GM12878 (cell line): Measurements from ENCODE around the gene PRRX2. TPM values are rescaled to one million over a fixed set of nuclear protein-coding genes. Genes with fewer than 3 reads are reported as not detected.

Source experiments
- ATAC-seq: fragments of 200-7000 bp; cut with Tn5 transposase; 3 replicates; pipeline ENCODE4 v1.9.1; 2020; ENCODE audit warnings: mild to moderate bottlenecking, moderate library complexity
- BruUV-seq: library from RNA; stranded (reverse); fragments of 400-500 nt; replicated peaks from 2 replicates; lab custom pipeline; 2021; lab: Mats Ljungman, UMichigan
- CTCF ChIA-PET: fragments of 300-600 bp; sonication (Branson Sonifier 250); formaldehyde crosslinking; extraction: SDS; loops from one replicate; lab custom pipeline; 2021; ENCODE audit warnings: inconsistent platforms; lab: Yijun Ruan, JAX
- POLR2A ChIA-PET: fragments of 350-600 bp; formaldehyde crosslinking; extraction: SDS; loops from one replicate; lab custom pipeline; 2021; ENCODE audit warnings: inconsistent platforms; lab: Charles Lee
- RAD21 ChIA-PET: fragments of 300-600 bp; sonication (Branson Sonifier 250); formaldehyde crosslinking; loops from one replicate; lab custom pipeline; 2023; ENCODE audit warnings: antibody characterized with exemption; ENCODE audit not compliant: unreplicated experiment; lab: Charles Lee
- SMC1A ChIA-PET: fragments of 300-600 bp; sonication (Branson Sonifier 250); formaldehyde crosslinking; loops from one replicate; lab custom pipeline; 2023; ENCODE audit not compliant: unreplicated experiment, uncharacterized antibody; lab: Charles Lee
- DNase-seq: peaks from one replicate; pipeline ENCODE4 v3.0.0-alpha.2; 2011; ENCODE audit warnings: low read depth, low spot score
- FAIRE-seq: peaks from 3 replicates; lab custom pipeline; 2011; peaks lifted over from hg19 to GRCh38; lab: Jason Lieb, UNC
- H2AFZ ChIP-seq: 2 replicates; pipeline ENCODE4 v1.6.0; 2011; ENCODE audit warnings: low read depth, low read length, control low read depth; ENCODE audit not compliant: control insufficient read depth
- H3K27ac ChIP-seq: 2 replicates; pipeline ENCODE4 v1.5.1; 2011; ENCODE audit warnings: control low read depth; ENCODE audit not compliant: control insufficient read depth, insufficient read depth
- H3K27me3 ChIP-seq, 2 experiments: replicated peaks in 1 of 2; 2 replicates each; pipeline versions ENCODE4 v1.6.0 to v1.6.1; 2011; ENCODE audit warnings: low read length in 1 of 2; ENCODE audit not compliant: control insufficient read depth in 2 of 2, insufficient read depth in 2 of 2
- H3K36me3 ChIP-seq, 2 experiments: 2 replicates each; pipeline ENCODE4 v1.5.1; 2011; ENCODE audit warnings: low read length in 1 of 2; ENCODE audit not compliant: control insufficient read depth in 2 of 2, insufficient read depth in 2 of 2
- H3K4me1 ChIP-seq: 2 replicates; pipeline ENCODE4 v1.6.1; 2011; ENCODE audit warnings: mild to moderate bottlenecking, low read length, moderate library complexity, mixed read lengths; ENCODE audit not compliant: control insufficient read depth, insufficient read depth
- H3K4me2 ChIP-seq: 2 replicates; pipeline ENCODE4 v1.6.0; 2011; ENCODE audit warnings: control low read depth; ENCODE audit not compliant: control insufficient read depth, insufficient read depth
- H3K4me3 ChIP-seq: fragments of 200-600 bp; sonication (generic); 2 replicates; pipeline ENCODE4 v1.5.1; 2016
- H3K79me2 ChIP-seq: 2 replicates; pipeline ENCODE4 v1.6.0; 2011; ENCODE audit warnings: low read length; ENCODE audit not compliant: control insufficient read depth, insufficient read depth
- H3K9ac ChIP-seq: 2 replicates; pipeline ENCODE4 v1.8.0; 2011; ENCODE audit warnings: low read length, control low read depth, mixed read lengths; ENCODE audit not compliant: control insufficient read depth, insufficient read depth
- H3K9me3 ChIP-seq: replicated peaks from 3 replicates; pipeline ENCODE4 v1.5.1; 2011; ENCODE audit warnings: mild to moderate bottlenecking, low read length; ENCODE audit not compliant: control insufficient read depth, insufficient read depth
- H4K20me1 ChIP-seq: 2 replicates; pipeline ENCODE4 v1.6.0; 2011; ENCODE audit not compliant: control insufficient read depth, insufficient read depth
- CEBPB ChIP-seq, 2 experiments: fragments of 150-350 bp in 1 of 2; IDR thresholded peaks; 2 replicates each; pipeline ENCODE4 v1.6.1; 2012 to 2014; ENCODE audit warnings: low read depth in 2 of 2, low read length in 2 of 2, borderline replicate concordance in 1 of 2, inconsistent platforms in 1 of 2
- CHD2 ChIP-seq: IDR thresholded peaks from 2 replicates; pipeline ENCODE4 v1.6.1; 2011; ENCODE audit warnings: low read depth, low read length, improper control_type of control experiment, borderline replicate concordance
- EZH2 ChIP-seq: IDR thresholded peaks from 2 replicates; pipeline ENCODE4 v1.6.1; 2012; ENCODE audit warnings: low read depth, mild to moderate bottlenecking, control low read depth, inconsistent platforms, low read length, borderline replicate concordance; ENCODE audit not compliant: control insufficient read depth
- FOS ChIP-seq: IDR thresholded peaks from 3 replicates; pipeline ENCODE4 v1.6.1; 2011; ENCODE audit warnings: borderline replicate concordance; ENCODE audit not compliant: insufficient read length; ENCODE audit errors: extremely low read depth
- HDGF ChIP-seq: fragments of 450-650 bp; IDR thresholded peaks from 2 replicates; pipeline ENCODE4 v1.6.1; 2016; ENCODE audit warnings: antibody characterized with exemption
- JUNB ChIP-seq: IDR thresholded peaks from 2 replicates; pipeline ENCODE4 v1.6.1; 2016; ENCODE audit warnings: antibody characterized with exemption, mild to moderate bottlenecking
- KLF5 ChIP-seq: fragments of 450-650 bp; IDR thresholded peaks from 2 replicates; pipeline ENCODE4 v1.6.1; 2014; ENCODE audit warnings: mild to moderate bottlenecking; ENCODE audit not compliant: partially characterized antibody
- NR2C2 ChIP-seq: IDR thresholded peaks from 2 replicates; pipeline ENCODE4 v1.6.1; 2011; ENCODE audit warnings: borderline replicate concordance, low read depth; ENCODE audit not compliant: control insufficient read depth, insufficient read length
- POLR2AphosphoS2 ChIP-seq: IDR thresholded peaks from 2 replicates; pipeline ENCODE4 v1.6.1; 2011; ENCODE audit warnings: low read depth, mild to moderate bottlenecking, low read length, improper control_type of control experiment, moderate library complexity
- POLR2AphosphoS5 ChIP-seq: IDR thresholded peaks from 2 replicates; pipeline ENCODE4 v1.6.1; 2011; ENCODE audit warnings: mild to moderate bottlenecking, low read length, inconsistent platforms
- RUNX3 ChIP-seq: IDR thresholded peaks from 2 replicates; pipeline ENCODE4 v1.6.1; 2012; ENCODE audit warnings: low read length, inconsistent platforms
- WGBS: methylation state at CpG from one replicate; pipeline ENCODE4 v1.1.6; 2016; ENCODE audit warnings: low lambda C conversion rate; ENCODE audit not compliant: insufficient replicate concordance, insufficient coverage; ENCODE audit errors: missing lambda C conversion rate; 5-methylcytosine and 5-hydroxymethylcytosine counted together
- in situ Hi-C: fragments of 300-500 bp; cut with MboI; formaldehyde crosslinking; loops from 9 replicates; pipeline ENCODE4 v1.14.3; 2018; ENCODE audit warnings: mixed read lengths
- intact Hi-C: fragments of 100-400 bp; cut with micrococcal nuclease; formaldehyde crosslinking; loops from one replicate; pipeline ENCODE4 v1.14.2; 2022; ENCODE audit not compliant: unreplicated experiment
- polyA plus RNA-seq, 11 experiments: library from polyadenylated mRNA; depleted of rRNA in 4 of 11; unstranded in 6 of 11; stranded (reverse) in 5 of 11; fragments of >200 nt; fragmentation: Nextera tagmentation in 4 of 11; fragmentation: Illumina TruSeq in 1 of 11; extraction: Ambion mirVana in 4 of 11; extraction: Trizol in 1 of 11; gene quantifications; 1 replicate in 1 of 11; 2 replicates in 10 of 11; pipeline versions ENCODE4 v1.2.1 to v1.2.3, GENCODE V29; 2011 to 2016; ENCODE audit warnings: inconsistent platforms in 2 of 11, missing spikeins in 2 of 11, low read depth in 1 of 11
- total RNA-seq, 4 experiments: library from RNA; depleted of rRNA in 3 of 4; stranded (reverse); fragments of >200 nt in 3 of 4; fragmentation: Illumina TruSeq in 1 of 4; extraction: Trizol in 1 of 4; gene quantifications; 2 replicates each; pipeline versions ENCODE4 v1.2.1 to v1.2.3, GENCODE V29; 2013 to 2021

PRRX2 gene
- total and polyA plus RNA-seq, 10 of the 15 experiments (the other 5 are each of a cell fraction or from before 2014, with no cell fraction given) = not detected

- POLR2A ChIA-PET = no interaction called here
- RAD21 ChIA-PET = no interaction called here
- WGBS = 3% methylated on average over 9 of the region's 9 CpGs
- ATAC-seq (no peak), FAIRE-seq (no peak), DNase-seq (no peak)
- H3K9me3 ChIP-seq = no peaks in the 10 kb centered on the region
- SMC1A ChIA-PET = no interaction called here
- no peak overlapping the region for H3K4me2 ChIP-seq
- no peak overlapping the region for H2AFZ ChIP-seq
- no peaks in the 10 kb centered on the region for H3K4me1 ChIP-seq
- H3K27me3 ChIP-seq = no peaks in the 10 kb centered on the region; a peak in 2 of 4 replicates
- BruUV-seq = no TSS peak
- in situ Hi-C loops = no loop called here
- no peak overlapping the region for H3K9ac ChIP-seq
- intact Hi-C loops = no loop called here
- no peak for TF ChIP-seq CHD2
- no peak for TF ChIP-seq POLR2AphosphoS2
- TF ChIP-seq EZH2 = no peak
- TF ChIP-seq HDGF = no peak
- no peak for TF ChIP-seq POLR2AphosphoS5
- TF ChIP-seq KLF5 = no peak
- no peak for TF ChIP-seq RUNX3
- TF ChIP-seq FOS = no peak
- no peak for TF ChIP-seq JUNB
- no peak for TF ChIP-seq NR2C2
- TF ChIP-seq CEBPB (IDR thresholded peaks at IDR 0.05; ENCODE audit: borderline replicate concordance in 1 of 2, low read depth in 2 of 2, low read length in 2 of 2) = no peak
- no peaks in the 10 kb centered on the region for H3K79me2 ChIP-seq
- no peak overlapping the region for H3K4me3 ChIP-seq
- no peak overlapping the region for H3K27ac ChIP-seq
- CTCF ChIA-PET = no interaction called here
- H4K20me1 ChIP-seq = no peaks in the 10 kb centered on the region
- no peaks in the 10 kb centered on the region for H3K36me3 ChIP-seq
Observed at GRCh38 chr9:129678844-129679243, 13.4 kb downstream of the PRRX2 start.
